Erythroblast (primary cell): ENCODE measurements around the gene GUK1.

Experiments
- DNase-seq, 2 experiments: peaks; one replicate each; lab custom pipeline; 2025; lab: John Stamatoyannopoulos, UW
- GATA1 ChIP-seq: IDR thresholded peaks from 2 replicates; pipeline ENCODE4 v1.6.1; 2011; ENCODE audit warnings: low read depth, mild to moderate bottlenecking, control low read depth, low read length, moderate library complexity
- POLR2A ChIP-seq: IDR thresholded peaks from 2 replicates; pipeline ENCODE4 v1.6.1; 2011; ENCODE audit warnings: mild to moderate bottlenecking, low read length

Gene GUK1

DNA sequence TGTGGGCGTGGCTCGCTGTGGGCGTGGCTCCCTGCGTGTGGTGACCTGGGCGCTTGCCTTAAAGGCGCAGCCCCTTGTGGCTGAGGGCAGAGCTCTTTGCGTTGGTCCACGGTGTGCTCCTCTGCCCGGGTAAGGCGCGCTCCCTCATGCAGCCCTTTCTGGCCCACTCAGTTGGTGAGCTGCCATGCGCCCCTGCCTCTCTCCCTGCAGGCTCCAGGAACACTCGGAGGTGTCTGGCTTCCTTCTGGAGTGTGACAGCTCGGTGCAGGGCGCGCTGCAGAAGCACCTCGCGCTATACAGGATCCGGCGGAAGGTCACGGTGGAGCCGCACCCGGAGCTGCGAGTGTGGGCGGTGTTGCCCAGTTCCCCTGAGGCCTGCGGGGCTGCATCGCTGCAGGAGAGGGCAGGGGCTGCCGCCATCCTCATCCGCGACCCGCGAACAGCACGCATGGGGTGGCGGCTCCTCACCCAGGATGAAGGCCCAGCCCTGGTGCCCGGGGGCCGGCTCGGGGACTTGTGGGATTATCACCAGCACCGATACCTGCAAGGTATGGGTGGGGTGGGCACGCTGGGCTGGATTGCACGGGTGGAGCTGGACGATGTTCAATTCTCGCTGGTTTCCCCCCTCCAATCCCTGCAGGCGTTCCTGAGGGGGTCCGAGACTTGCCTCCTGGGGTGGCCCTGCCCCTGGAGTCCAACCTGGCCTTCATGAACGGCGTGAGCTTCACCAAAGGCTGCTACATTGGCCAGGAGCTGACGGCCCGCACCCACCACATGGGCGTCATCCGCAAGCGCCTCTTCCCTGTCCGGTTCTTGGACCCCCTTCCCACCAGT lies 34.6 kb downstream of the GUK1 start:
- peak; percentile 71 to 73 for DNase-seq
- peak; percentile 39 for TF ChIP-seq POLR2A
- TF ChIP-seq GATA1, result no peak

DNA sequence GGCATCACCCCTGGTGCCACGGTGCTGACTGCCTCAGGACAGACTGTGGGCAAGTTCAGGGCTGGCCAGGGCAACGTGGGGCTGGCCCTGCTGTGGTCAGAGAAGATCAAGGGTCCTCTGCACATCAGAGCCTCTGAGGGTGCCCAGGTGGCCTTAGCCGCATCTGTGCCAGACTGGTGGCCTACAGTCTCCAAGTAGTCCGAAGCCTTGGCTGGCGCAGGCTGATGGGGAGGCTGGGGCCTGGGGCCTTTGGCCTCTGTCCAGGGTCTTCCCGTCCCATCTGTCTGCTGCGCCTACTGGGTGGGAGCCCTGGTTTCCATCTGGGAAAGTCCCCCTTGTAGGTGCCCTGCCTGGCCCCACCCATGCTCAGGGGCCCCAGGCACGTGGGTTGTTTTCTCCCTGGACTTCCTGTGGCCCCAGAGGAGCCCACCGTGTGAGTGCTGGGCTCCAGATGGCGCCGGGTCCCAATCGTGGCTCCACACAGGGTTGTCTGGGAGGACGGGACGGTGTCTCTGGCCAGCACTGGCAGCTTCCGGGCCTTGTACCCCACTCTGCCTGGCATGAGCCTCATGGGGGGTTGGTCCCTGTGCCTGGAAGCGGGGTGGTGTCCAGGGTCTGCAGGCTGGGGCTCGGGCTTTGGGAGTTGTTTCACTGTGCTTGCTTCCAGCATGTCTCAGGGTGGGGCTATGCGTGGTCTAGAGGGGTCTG lies 35.4 kb downstream of the GUK1 start:
- TF ChIP-seq GATA1, result no peak
- TF ChIP-seq POLR2A, result no peak
- DNase-seq, result no peak

GRCh38 chr1:228176024-228176395 lies 35.9 kb downstream of the GUK1 start:
- DNase-seq, result no peak
- no peak for TF ChIP-seq POLR2A
- no peak for TF ChIP-seq GATA1

DNA sequence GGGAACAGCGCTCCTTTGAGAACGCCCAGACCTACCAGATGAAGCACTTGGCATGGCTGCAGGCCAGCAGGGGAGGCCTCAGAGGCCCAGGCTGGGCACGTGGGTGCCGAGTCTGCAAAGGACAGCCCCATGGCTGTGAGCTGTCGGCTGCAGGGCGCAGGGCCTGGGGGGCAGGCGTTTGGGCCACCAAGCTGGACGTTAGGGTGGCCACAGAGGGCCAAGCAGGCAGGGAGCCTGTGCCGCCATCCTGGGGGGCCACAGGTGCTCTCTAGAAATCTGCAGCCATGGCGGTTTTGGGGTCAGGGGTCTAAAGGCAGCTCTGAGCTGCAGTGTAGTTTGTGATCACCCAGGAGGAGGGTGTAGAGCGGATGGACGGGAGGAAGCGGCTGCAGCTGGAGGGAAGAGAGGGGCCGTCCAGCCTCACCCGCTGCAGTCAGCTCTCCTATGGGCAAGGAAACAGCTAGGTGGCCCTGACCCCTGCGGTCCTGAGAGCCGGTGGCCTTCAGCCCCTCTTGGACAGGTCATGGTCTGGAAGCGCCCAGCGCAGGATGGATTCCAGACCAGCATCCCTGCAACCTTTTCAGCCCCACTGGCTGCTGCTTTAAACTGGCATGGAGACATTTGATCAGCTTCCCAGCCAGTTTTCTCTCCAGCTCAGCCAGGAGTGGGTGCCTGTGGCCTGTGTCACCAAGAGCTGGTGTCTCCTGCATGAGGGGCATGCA lies 36.5 kb downstream of the GUK1 start:
- no peak for TF ChIP-seq GATA1
- TF ChIP-seq POLR2A, result no peak
- DNase-seq, result no peak

DNA sequence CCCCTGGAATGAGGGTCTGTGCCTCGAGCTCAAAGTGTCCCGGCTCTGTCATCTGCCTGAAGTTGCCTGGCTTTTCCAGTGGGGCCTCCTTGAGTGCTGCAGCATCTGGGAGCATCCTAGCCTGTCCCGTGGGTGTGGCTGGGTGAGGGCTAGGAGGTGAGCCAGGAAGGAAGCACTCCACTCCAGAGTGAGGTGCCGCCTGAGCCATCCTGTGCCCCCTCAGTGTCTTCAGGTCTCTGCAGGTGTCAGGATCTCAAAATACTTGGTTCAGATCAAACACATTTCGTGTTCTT lies 37.0 kb downstream of the GUK1 start:
- TF ChIP-seq POLR2A (no peak), GATA1 (no peak)
- no peak for DNase-seq

DNA sequence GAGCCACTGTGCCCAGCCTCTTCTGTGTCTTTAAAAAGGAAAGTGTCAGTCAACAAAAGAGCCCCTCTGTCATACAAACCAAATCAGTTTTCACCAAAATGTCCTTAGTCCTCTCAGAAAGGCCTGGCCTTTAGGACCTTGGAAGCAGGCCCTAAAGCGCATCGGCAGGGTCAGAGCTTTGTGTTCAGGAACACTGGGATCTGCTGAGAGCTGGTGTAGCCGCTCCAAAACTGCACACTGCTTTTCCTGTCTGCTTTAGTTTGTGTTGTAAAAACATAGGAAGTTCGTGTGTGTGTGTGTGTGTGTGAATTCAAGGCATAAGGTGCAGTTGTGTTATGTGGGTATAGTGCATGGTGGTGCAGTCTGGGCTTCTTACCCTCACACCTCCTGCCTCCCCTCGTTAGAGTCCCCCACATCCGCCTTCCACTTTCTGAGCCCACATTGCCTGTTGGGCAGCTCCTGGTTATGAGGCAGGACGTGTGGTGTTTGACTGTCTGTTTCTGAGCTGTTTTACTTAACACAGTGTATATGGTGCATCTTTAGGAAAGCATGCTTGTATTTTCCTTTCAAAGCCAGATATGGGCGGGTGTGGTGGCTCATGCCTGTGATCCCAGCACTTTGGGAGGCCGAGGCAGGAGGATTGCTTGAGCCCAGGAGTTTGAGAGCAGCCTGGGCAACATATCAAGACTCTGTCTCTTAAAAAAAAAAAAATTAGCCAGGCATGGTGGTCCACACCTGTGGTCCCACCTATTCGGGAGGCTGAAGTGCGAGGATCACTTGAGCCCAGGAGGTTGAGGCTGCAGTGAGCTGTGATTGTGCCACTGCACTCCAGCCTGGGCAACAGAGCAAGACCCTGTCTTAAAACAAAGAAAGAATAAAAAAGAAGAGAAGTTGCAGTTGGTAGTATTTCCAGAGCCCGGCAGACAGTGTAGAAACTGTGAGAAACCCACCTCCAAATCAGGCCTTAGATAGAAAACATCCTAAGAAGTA lies 37.9 kb downstream of the GUK1 start:
- no peak for TF ChIP-seq POLR2A
- TF ChIP-seq GATA1, result no peak

GRCh38 chr1:228178737-228179684 lies 38.9 kb downstream of the GUK1 start:
- TF ChIP-seq GATA1, result no peak
- TF ChIP-seq POLR2A, result peak; percentile 56
- DNase-seq, result peak; percentile 94 to 97

More for the DNA sequence above, 37.9 kb downstream of the GUK1 start:
- DNase-seq, result no peak

GRCh38 chr1:228180271-228180958 lies 40.3 kb downstream of the GUK1 start:
- TF ChIP-seq POLR2A, result no peak
- no peak for TF ChIP-seq GATA1
- peak in 1 of 2 experiments; percentile 58 for DNase-seq

- TF ChIP-seq GATA1 (no peak), POLR2A (no peak)
- peak in 1 of 2 experiments; percentile 52 for DNase-seq
Measured at GRCh38 chr1:228180959-228181644, 41.0 kb downstream of the GUK1 start.

- DNase-seq, result no peak
- TF ChIP-seq GATA1 (no peak), POLR2A (no peak)
Measured at GRCh38 chr1:228181645-228182034, 41.6 kb downstream of the GUK1 start.

GRCh38 chr1:228182296-228183030 lies 42.4 kb downstream of the GUK1 start:
- no peak for TF ChIP-seq GATA1
- no peak for TF ChIP-seq POLR2A
- no peak for DNase-seq
